Activated CD8-positive, alpha-beta T cell treated with anti-CD3 and anti-CD28 coated beads for 36 hours (primary cell): ENCODE results near the gene FAM163A. TPM values are rescaled to one million over a fixed set of nuclear protein-coding genes. Genes with fewer than 3 reads are reported as not detected.

Source experiments
- ATAC-seq: fragments of 200-7000 bp; cut with Tn5 transposase; one replicate; pipeline ENCODE4 v1.10.0; 2021; ENCODE audit warnings: mild to moderate bottlenecking, moderate library complexity
- CTCF ChIA-PET: fragments of 350-600 bp; sonication (Branson Sonifier 250); formaldehyde crosslinking; loops from one replicate; lab custom pipeline; 2021; ENCODE audit warnings: antibody characterized with exemption; lab: Charles Lee
- POLR2A ChIA-PET: fragments of 350-600 bp; sonication (Branson Sonifier 250); formaldehyde crosslinking; loops from one replicate; lab custom pipeline; 2021; ENCODE audit warnings: antibody characterized with exemption; lab: Charles Lee
- DNase-seq: peaks from one replicate; pipeline ENCODE4 v3.0.0-alpha.2; 2020
- H3K27ac Mint-ChIP-seq: one replicate; pipeline ENCODE4 v1.8.0; 2021; ENCODE audit warnings: mild to moderate bottlenecking, mixed read lengths
- H3K27me3 Mint-ChIP-seq: one replicate; pipeline ENCODE4 v1.8.0; 2021; ENCODE audit warnings: mixed read lengths
- H3K36me3 Mint-ChIP-seq: one replicate; pipeline ENCODE4 v1.8.0; 2021; ENCODE audit warnings: low read depth, mixed read lengths
- H3K4me1 Mint-ChIP-seq: one replicate; pipeline ENCODE4 v1.8.0; 2021; ENCODE audit warnings: low read depth, mixed read lengths
- H3K4me3 Mint-ChIP-seq: one replicate; pipeline ENCODE4 v1.8.0; 2021; ENCODE audit warnings: mild to moderate bottlenecking, moderate library complexity, mixed read lengths
- H3K9me3 Mint-ChIP-seq: one replicate; pipeline ENCODE4 v1.8.0; 2021; ENCODE audit warnings: mixed read lengths
- intact Hi-C: fragments of 100-400 bp; cut with micrococcal nuclease; formaldehyde crosslinking; loops from one replicate; pipeline ENCODE4 v1.10.0; 2022
- total RNA-seq, 2 experiments: library from RNA; stranded (reverse); gene quantifications; one replicate each; pipeline ENCODE4 v1.2.3, GENCODE V29; 2021
- TF ChIP-seq, protein P1 (sequence below): fragments of 200-600 bp; IDR thresholded peaks from one replicate; pipeline ENCODE4 v1.8.0; 2022; ENCODE audit warnings: antibody characterized with exemption, mild to moderate bottlenecking

FAM163A gene
- total RNA-seq, 2 experiments from 2014 or later: not detected

DNA sequence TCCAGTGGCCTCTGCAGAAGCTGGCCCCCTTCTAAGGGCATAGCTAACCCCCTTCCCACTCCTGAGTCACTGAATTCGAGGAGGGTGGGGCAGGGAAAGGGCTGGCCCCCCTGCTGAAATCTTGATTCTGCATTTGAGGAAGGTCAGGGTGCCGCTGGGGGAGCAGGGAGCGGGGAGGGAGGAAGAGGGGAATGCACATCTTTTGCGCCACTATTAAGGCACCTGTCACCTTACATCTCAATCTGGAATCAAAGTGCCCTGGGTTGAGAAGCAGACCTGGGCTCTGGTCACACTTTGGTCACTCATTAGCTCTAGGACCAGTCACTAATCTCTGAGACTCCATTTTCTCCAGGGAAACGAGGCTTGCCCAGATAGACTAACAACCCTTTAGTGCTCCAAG is 72.5 kb downstream of the FAM163A start:
- Mint-ChIP-seq H3K27me3 (no peaks in the 10 kb centered on the region), H3K4me1 (peaks cover 9% of the 10 kb centered on the region), H3K4me3 (peak overlapping the region; percentile 79), H3K9me3 (no peaks in the 10 kb centered on the region), H3K36me3 (no peaks in the 10 kb centered on the region), H3K27ac (no peak overlapping the region)
- intact Hi-C loops: loop anchor here (1.0 kb wide), 1 partner anchor 15 kb away; no protein-coding TSS in a partner anchor
- ChIA-PET POLR2A (interaction anchor here (1.1 to 2.1 kb wide), 2 partner anchors 12 to 109 kb away, joined by 7 read pairs; no protein-coding TSS in a partner anchor), CTCF (interaction anchor here (0.6 to 14.9 kb wide), 37 partner anchors 7 to 531 kb away, joined by 3 to 634 read pairs (median 7); partner anchors contain the start of genes FAM163A and SOAT1)
- ATAC-seq (no peak), DNase-seq (no peak)
- TF ChIP-seq, protein P1, sequence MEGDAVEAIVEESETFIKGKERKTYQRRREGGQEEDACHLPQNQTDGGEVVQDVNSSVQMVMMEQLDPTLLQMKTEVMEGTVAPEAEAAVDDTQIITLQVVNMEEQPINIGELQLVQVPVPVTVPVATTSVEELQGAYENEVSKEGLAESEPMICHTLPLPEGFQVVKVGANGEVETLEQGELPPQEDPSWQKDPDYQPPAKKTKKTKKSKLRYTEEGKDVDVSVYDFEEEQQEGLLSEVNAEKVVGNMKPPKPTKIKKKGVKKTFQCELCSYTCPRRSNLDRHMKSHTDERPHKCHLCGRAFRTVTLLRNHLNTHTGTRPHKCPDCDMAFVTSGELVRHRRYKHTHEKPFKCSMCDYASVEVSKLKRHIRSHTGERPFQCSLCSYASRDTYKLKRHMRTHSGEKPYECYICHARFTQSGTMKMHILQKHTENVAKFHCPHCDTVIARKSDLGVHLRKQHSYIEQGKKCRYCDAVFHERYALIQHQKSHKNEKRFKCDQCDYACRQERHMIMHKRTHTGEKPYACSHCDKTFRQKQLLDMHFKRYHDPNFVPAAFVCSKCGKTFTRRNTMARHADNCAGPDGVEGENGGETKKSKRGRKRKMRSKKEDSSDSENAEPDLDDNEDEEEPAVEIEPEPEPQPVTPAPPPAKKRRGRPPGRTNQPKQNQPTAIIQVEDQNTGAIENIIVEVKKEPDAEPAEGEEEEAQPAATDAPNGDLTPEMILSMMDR: no peak

DNA sequence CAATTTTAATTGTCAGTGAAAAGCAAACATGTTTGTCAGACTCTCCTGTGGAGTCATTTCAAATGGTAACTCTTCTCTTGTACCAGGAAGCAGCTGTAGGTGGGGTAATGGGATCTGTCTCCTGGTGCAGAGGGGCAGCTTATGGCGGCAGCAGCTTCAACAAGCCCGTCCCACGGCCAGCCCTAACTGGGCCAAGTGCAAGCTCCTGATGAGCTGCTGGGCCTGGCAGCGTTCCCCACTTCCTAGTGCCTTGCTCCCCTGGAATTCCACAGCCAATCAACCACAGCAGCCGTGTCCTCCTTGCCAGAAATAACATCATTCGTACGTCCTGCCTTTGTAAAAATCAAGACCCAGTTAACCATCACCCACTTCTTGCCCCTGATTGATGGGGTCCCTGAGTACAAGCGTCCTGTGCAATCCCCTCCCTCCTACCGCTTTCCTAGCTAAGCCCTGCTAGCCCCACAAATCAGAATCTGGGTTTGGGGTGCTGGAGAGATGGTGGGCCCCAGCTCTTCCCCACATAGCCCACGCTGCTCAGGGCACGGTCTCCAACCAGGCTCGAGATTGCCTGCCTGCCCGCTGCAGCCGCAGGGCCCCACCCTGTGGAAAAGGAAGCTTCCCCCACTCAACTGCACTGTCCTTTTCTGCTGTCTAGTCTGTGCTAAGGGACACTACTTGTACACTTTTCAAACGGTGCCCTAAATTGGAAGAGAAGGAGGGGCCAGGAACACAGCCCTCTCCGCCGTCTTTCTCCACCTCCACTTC is 73.3 kb downstream of the FAM163A start:
- H3K27ac Mint-ChIP-seq: no peak overlapping the region
- DNase-seq (no peak), ATAC-seq (no peak)
- H3K9me3 Mint-ChIP-seq: no peaks in the 10 kb centered on the region
- H3K36me3 Mint-ChIP-seq: no peaks in the 10 kb centered on the region
- no peaks in the 10 kb centered on the region for H3K27me3 Mint-ChIP-seq
- intact Hi-C loops: no loop called here
- no peak overlapping the region for H3K4me3 Mint-ChIP-seq
- POLR2A ChIA-PET: no interaction called here
- H3K4me1 Mint-ChIP-seq: peaks cover 9% of the 10 kb centered on the region
- TF ChIP-seq, protein P1: no peak
- CTCF ChIA-PET: interaction anchor here (1.9 to 14.9 kb wide), 6 partner anchors 7 to 387 kb away, joined by 3 to 634 read pairs (median 16); no protein-coding TSS in a partner anchor

DNA sequence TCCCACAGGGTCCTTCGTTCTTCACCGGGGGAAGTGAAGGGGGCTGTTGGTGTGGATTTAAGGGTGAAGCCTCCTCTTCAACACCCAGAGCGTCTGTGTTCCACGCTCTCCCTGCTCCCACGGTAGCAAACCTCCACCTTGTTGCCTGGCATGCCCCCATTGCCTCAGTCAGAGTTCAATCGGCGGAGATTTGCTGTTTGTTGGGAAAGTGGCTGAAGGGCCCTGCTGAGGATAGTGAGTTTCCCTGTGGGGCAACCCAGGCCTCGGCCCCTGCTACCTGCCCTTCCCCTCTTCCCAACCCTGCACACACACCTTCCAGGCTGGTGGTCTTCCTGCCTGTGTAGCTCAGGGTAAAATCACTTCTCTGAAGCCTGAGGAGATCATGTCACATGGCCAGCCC is 74.0 kb downstream of the FAM163A start:
- ChIA-PET POLR2A (no interaction called here), CTCF (interaction anchor here (3.1 to 14.9 kb wide), 2 partner anchors 7 to 114 kb away, joined by 32 to 634 read pairs; no protein-coding TSS in a partner anchor)
- Mint-ChIP-seq H3K4me3 (no peak overlapping the region), H3K27me3 (no peaks in the 10 kb centered on the region), H3K27ac (no peak overlapping the region), H3K36me3 (no peaks in the 10 kb centered on the region), H3K4me1 (peaks cover 9% of the 10 kb centered on the region), H3K9me3 (no peaks in the 10 kb centered on the region)
- intact Hi-C loops: no loop called here
- ATAC-seq (no peak), DNase-seq (no peak)
- TF ChIP-seq, protein P1: no peak

DNA sequence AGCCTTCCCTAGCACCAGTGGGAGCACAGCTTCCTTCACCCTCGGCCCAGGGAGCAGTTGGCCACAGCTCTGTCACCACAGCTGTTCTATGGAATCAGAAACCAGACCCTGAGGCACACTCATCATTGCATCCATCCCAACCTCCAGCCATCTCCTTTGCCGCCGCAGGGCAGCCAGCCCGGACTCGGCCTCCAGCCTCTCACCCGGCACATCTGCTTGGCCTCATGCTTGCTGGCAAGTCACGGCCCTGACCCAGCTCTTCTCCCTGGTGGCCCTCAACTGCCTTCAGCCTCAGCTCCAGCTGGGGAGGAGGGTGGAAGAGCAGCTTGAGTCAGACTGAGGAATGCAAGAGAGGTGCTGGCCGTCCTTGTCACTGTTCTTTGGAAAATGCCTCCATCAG is 74.7 kb downstream of the FAM163A start:
- Mint-ChIP-seq H3K9me3 (no peaks in the 10 kb centered on the region), H3K27me3 (no peaks in the 10 kb centered on the region), H3K4me3 (no peak overlapping the region), H3K27ac (no peak overlapping the region), H3K36me3 (no peaks in the 10 kb centered on the region), H3K4me1 (peaks cover 9% of the 10 kb centered on the region)
- ChIA-PET CTCF (interaction anchor here (1.0 to 14.9 kb wide), 4 partner anchors 8 to 114 kb away, joined by 3 to 634 read pairs (median 18); no protein-coding TSS in a partner anchor), POLR2A (no interaction called here)
- no peak for DNase-seq
- ATAC-seq: no peak
- intact Hi-C loops: no loop called here
- TF ChIP-seq, protein P1: no peak

DNA sequence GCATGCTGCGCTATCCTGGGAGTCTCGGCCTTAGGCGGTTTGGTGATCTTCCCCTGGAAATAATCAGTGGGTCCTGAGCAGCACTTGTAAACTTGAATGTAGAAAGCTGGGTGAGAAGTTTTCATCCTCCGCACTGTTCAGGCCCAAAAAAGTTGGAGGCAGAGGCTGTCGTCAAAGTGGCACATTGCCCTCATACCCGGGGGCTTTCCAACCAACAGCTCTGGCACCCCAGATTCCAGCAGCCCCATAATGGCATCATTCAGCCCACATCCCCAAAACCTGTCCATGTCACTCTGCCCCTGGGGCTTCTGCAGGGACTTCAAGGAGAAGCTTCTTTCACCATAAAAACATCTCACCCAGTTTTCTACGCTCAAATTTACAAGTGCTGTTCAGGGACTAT is 75.2 kb downstream of the FAM163A start:
- no peaks in the 10 kb centered on the region for H3K27me3 Mint-ChIP-seq

More for the DNA sequence above, 75.2 kb downstream of the FAM163A start:
- DNase-seq (no peak), ATAC-seq (no peak)
- H3K27ac Mint-ChIP-seq: no peak overlapping the region
- H3K4me3 Mint-ChIP-seq: no peak overlapping the region
- CTCF ChIA-PET: interaction anchor here (0.7 to 14.9 kb wide), 6 partner anchors 8 to 361 kb away, joined by 3 to 634 read pairs (median 4); no protein-coding TSS in a partner anchor
- POLR2A ChIA-PET: no interaction called here
- TF ChIP-seq, protein P1: no peak
- intact Hi-C loops: no loop called here
- H3K36me3 Mint-ChIP-seq: no peaks in the 10 kb centered on the region
- peaks cover 9% of the 10 kb centered on the region for H3K4me1 Mint-ChIP-seq
- no peaks in the 10 kb centered on the region for H3K9me3 Mint-ChIP-seq
